K562 (cell line): ENCODE data around the gene IFT25. TPM values are rescaled to one million over a fixed set of nuclear protein-coding genes. Genes with fewer than 3 reads are reported as not detected.
A peak's percentile ranks its signal among the peaks of the same experiment; 100 is the strongest.

Experiments used
- BCL6 ChIP-seq: fragments of 250-450 bp; sonication (Bioruptor Pico); IDR thresholded peaks from 2 replicates; pipeline ENCODE4 v1.4.0; 2020
- BMI1 ChIP-seq: fragments of 150-350 bp; IDR thresholded peaks from 2 replicates; pipeline ENCODE4 v1.6.1; 2014; ENCODE audit warnings: low read length
- BRCA1 ChIP-seq, 2 experiments: fragments of 450-650 bp in 1 of 2; sonication (generic) in 1 of 2; formaldehyde crosslinking in 1 of 2; IDR thresholded peaks; 2 replicates each; pipeline versions ENCODE4 v1.5.0 to v1.6.1; 2017 to 2020; ENCODE audit warnings: mild to moderate bottlenecking in 1 of 2, missing genetic modification reagents in 1 of 2
- CTCF ChIP-seq, 3 experiments: IDR thresholded peaks in 2 of 3; conservative IDR thresholded peaks in 1 of 3; 2 replicates each; pipeline ENCODE4 v1.5.1; 2011 to 2012; ENCODE audit warnings: low read length in 3 of 3, mild to moderate bottlenecking in 3 of 3, control low read depth in 2 of 3, improper control_type of control experiment in 1 of 3, inconsistent platforms in 1 of 3, low read depth in 1 of 3, mixed read lengths in 1 of 3, moderate library complexity in 1 of 3; ENCODE audit not compliant: insufficient read depth in 2 of 3
- E4F1 ChIP-seq: fragments of 250-450 bp; sonication (Bioruptor Pico); IDR thresholded peaks from 2 replicates; pipeline ENCODE4 v1.5.0; 2021; ENCODE audit warnings: mild to moderate bottlenecking, borderline replicate concordance
- FOXP4 ChIP-seq: sonication (generic); formaldehyde crosslinking; IDR thresholded peaks from 2 replicates; pipeline ENCODE4 v1.8.0; 2022; ENCODE audit warnings: mild to moderate bottlenecking, missing genetic modification reagents, borderline replicate concordance
- HOMEZ ChIP-seq: fragments of 250-450 bp; sonication (Bioruptor Pico); IDR thresholded peaks from 2 replicates; pipeline ENCODE4 v1.4.0; 2020; ENCODE audit warnings: mild to moderate bottlenecking, moderate library complexity
- L3MBTL2 ChIP-seq: fragments of 450-650 bp; IDR thresholded peaks from 2 replicates; pipeline ENCODE4 v1.6.1; 2016; ENCODE audit warnings: mild to moderate bottlenecking, moderate library complexity
- POLR2B ChIP-seq: fragments of 450-650 bp; IDR thresholded peaks from 2 replicates; pipeline ENCODE4 v1.6.1; 2018; ENCODE audit warnings: low read depth; ENCODE audit not compliant: partially characterized antibody
- RAD21 ChIP-seq, 2 experiments: fragments of 250-450 bp in 1 of 2; fragments of 450-650 bp in 1 of 2; sonication (Bioruptor Pico) in 1 of 2; formaldehyde crosslinking in 1 of 2; IDR thresholded peaks in 1 of 2; conservative IDR thresholded peaks in 1 of 2; 2 replicates each; pipeline versions ENCODE4 v1.4.0 to v1.8.0; 2020 to 2022; ENCODE audit warnings: mild to moderate bottlenecking in 2 of 2, moderate library complexity in 1 of 2
- RB1 ChIP-seq: fragments of 450-650 bp; IDR thresholded peaks from 2 replicates; pipeline ENCODE4 v1.6.1; 2017; ENCODE audit warnings: low read depth, mild to moderate bottlenecking
- SNIP1 ChIP-seq: fragments of 450-650 bp; IDR thresholded peaks from 2 replicates; pipeline ENCODE4 v1.7.1; 2017; ENCODE audit warnings: low read depth, mild to moderate bottlenecking
- ZNF408 ChIP-seq: fragments of 250-450 bp; sonication (Bioruptor Pico); IDR thresholded peaks from 2 replicates; pipeline ENCODE4 v1.4.0; 2020; ENCODE audit warnings: low read depth, mild to moderate bottlenecking, moderate library complexity
- ZNF431 ChIP-seq: sonication (generic); formaldehyde crosslinking; IDR thresholded peaks from 2 replicates; pipeline ENCODE4 v1.8.0; 2022; ENCODE audit warnings: mild to moderate bottlenecking, missing genetic modification reagents
- ZNF512 ChIP-seq: IDR thresholded peaks from 2 replicates; pipeline ENCODE4 v1.6.1; 2016; ENCODE audit warnings: missing genetic modification characterization, missing compliant biosample characterization
- ZNF695 ChIP-seq: fragments of 450-650 bp; formaldehyde crosslinking; IDR thresholded peaks from 2 replicates; pipeline ENCODE4 v1.4.0; 2020; ENCODE audit warnings: mild to moderate bottlenecking, moderate library complexity
- polyA plus RNA-seq, 8 experiments: library from polyadenylated mRNA; depleted of rRNA in 4 of 8; stranded (reverse) in 5 of 8; unstranded in 3 of 8; fragments of >200 nt; fragmentation: Nextera tagmentation in 2 of 8; fragmentation: Illumina TruSeq in 1 of 8; extraction: Ambion mirVana in 2 of 8; extraction: Trizol in 1 of 8; gene quantifications; 2 replicates each; pipeline versions ENCODE4 v1.2.1 to v1.2.3, GENCODE V29; 2011 to 2014; ENCODE audit warnings: inconsistent platforms in 1 of 8, missing spikeins in 1 of 8
- total RNA-seq, 7 experiments: library from RNA; depleted of rRNA in 6 of 7; stranded (reverse); fragments of >200 nt in 6 of 7; fragmentation: Illumina TruSeq in 2 of 7; extraction: Trizol in 2 of 7; gene quantifications; 2 replicates each; pipeline versions ENCODE4 v1.2.1 to v1.2.3, GENCODE V29; 2011 to 2021; ENCODE audit warnings: low replicate concordance in 1 of 7

IFT25 gene
- total and polyA plus RNA-seq, 9 of the 15 experiments (the other 6 are each of a cell fraction or from before 2014, with no cell fraction given): 93.6 to 209 (median 167) TPM

GRCh38 chr1:53959664-53960250 lies 14.3 kb upstream of the IFT25 start (continued):
- no peak for TF ChIP-seq FOXP4 (CRISPR knock-in tag)
- TF ChIP-seq ZNF512 (tag): no peak
- TF ChIP-seq BCL6 (CRISPR knock-in tag): no peak
- no peak for TF ChIP-seq ZNF431
- TF ChIP-seq E4F1: no peak
- TF ChIP-seq BRCA1 (IDR thresholded peaks at IDR 0.05): no peak
- no peak for TF ChIP-seq BRCA1 (CRISPR knock-in tag; IDR thresholded peaks at IDR 0.05)
- TF ChIP-seq RB1: no peak
- TF ChIP-seq ZNF408: no peak
- TF ChIP-seq SNIP1: no peak
- TF ChIP-seq ZNF695 (CRISPR knock-in tag): no peak
- no peak for TF ChIP-seq BMI1
- TF ChIP-seq POLR2B: no peak
- peak; percentile 65 to 83 for TF ChIP-seq RAD21 (CRISPR knock-in tag; conservative IDR thresholded peaks at IDR 0.05 in 1 of 2, IDR thresholded peaks at IDR 0.05 in 1 of 2)
- TF ChIP-seq HOMEZ (CRISPR knock-in tag): no peak
- no peak for TF ChIP-seq L3MBTL2
- peak; percentile 64 to 87 (median 87); a peak in 5 of 6 replicates for TF ChIP-seq CTCF (IDR thresholded peaks at IDR 0.05 in 2 of 3, conservative IDR thresholded peaks at IDR 0.05 in 1 of 3; ENCODE audit: insufficient read depth in 2 of 3, low read depth in 1 of 3, low read length in 3 of 3)
